ENCODE results near the gene TTC38.
"Not testable (repeated sequence)": the region's sequence is repeated elsewhere in the genome, so short reads cannot be mapped to it uniquely, and the experiment has no call there.

TTC38 gene

DNA sequence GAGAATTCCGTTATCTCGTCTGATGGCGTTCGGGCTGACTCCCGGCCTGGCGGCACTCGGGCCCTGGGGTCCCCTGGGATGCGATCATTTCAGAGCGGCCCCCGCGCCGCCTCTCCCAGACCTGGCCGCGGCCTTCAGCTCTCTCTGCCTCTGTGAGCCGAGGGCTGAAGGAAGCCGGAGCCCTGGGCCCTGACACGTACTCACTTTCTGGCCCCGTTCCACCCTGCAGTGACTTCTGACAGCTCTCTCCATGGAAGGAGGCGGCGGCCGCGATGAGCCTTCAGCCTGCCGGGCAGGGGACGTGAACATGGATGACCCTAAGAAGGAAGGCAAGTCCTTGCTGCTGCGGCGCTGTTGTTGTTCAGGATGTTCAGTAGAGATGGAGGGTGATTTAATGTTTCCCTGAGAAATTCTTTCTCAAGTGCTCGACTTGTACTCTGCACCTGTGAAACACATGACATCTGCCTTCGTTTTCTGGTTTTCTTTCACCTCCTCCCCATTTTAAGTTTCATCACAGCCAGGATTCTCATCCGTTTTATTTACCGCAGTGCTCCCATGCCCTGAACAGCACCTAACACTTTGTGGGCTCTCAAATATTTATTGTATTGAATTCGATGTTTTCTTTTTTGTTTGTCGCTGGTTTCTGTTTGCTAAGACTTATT, 29.5 kb downstream of the TTC38 start:
- no peak for DNase-seq

DNA sequence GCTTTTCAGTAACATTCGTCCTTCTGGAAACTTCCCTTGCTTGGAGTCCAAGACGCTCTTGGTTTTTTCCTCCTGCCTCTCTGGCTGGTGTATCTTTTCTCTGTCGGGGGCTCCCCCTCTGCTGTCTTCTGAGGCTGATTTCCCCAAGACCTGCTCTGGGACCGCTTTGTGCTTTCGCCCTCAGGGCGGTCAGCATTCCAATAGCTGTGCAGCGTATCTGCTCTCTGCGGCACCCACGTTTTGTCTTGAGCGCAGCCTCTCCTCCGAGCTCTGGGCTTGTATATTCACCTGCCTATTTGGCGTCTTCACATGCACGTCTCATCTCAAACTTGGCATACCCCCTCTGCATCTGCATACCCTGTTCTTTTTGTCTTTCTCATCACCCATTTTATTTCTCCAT, 31.3 kb downstream of the TTC38 start:
- DNase-seq, result no peak

DNA sequence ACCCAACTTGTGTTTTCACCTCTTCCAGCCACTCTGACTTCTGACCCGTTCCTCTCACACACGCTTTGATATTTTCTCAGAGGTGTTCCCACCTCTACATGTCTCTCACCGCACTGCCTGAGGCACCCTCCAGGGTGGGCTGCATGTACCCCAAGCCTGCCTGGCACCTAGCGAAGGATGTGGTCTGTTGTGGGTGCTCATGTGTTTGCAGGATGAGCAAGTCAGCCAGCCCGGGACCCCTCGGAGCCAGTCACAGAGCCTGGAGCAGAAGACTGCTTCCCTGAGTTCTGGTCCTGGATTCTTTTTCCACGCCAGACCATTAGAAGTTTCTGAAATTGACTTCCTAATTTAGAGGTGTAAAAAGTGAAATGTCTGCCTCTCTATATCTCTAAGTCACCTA, 32.7 kb downstream of the TTC38 start:
- DNase-seq, result no peak

DNA sequence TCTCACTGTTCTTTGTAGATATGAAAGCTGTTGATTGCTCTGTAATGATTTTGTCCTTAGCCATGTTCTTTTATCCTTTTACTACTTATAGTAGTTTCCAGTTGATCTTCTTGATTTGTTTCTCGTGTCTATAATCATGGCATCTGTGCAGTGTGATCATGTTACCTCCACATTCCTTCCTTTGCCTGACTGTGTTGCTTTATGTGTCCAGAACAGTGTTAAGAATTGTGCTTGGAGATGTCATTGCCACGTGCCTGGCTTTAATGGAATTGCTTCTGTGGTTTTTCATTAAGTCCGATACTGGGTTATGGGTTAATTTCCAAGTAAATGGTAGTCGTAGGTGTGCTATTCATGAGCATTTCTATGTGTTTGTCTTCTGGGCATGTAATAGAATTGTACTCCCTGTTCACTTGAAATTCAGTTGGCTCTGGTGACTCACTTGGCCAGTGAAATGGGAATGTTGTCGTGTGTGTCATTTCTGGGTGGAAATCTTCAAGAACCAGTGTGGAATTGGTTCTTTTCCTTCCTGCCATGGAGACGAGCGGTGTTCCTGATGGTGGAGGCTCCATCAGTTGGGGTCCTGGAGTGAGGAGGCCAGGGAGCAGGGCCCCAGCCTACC, 35.6 kb downstream of the TTC38 start:
- DNase-seq, result no peak

DNA sequence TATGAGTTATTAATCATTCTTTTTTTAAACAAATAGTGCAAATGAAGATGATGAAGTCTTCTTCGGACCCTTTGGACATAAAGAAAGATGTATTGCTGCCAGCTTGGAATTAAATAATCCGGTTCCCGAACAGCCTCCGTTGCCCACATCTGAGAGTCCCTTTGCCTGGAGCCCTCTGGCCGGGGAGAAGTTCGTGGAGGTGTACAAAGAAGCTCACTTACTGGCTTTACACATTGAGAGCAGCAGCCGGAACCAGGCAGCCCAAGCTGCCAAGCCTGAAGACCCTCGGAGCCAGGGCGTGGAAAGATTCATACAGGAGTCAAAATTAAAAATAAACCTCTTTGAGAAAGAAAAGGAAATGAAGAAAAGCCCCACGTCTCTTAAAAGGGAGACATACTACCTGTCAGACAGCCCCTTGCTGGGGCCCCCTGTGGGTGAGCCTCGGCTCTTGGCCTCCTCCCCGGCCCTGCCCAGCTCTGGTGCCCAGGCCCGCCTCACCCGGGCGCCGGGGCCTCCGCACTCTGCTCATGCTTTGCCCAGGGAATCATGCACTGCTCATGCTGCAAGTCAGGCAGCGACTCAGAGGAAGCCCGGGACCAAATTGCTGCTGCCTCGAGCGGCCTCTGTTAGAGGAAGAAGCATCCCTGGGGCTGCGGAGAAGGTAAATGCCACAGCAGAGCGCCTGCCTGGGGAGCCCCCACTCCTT, 40.6 kb downstream of the TTC38 start:
- DNase-seq, result no peak

DNA sequence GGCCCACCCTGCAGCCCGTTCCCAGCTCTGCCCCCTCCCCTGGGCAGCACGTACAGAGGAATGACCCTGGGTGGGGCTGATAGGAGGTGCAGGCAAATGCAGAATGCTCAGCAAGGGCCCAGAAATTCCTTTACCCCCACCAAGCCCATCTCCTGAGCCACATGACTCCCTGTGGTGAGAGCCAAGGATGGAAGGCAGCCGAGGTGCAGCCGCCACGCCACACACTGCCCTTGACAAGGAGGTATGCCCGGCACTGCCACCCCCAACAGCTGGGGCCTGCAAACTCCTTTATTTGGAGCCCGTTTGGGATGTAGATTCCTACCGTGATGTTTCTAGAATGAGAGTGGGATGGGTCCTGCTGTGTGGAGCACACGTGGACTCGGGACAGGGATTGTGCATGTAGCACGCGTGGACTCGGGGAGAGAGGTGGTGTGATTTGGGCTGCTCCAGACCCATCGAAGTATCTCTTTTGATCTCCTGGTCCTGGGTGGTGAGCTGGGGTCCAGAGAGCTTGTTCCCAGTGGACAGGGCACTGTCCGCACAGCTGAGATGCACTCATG, 41.8 kb downstream of the TTC38 start:
- no peak for DNase-seq

DNA sequence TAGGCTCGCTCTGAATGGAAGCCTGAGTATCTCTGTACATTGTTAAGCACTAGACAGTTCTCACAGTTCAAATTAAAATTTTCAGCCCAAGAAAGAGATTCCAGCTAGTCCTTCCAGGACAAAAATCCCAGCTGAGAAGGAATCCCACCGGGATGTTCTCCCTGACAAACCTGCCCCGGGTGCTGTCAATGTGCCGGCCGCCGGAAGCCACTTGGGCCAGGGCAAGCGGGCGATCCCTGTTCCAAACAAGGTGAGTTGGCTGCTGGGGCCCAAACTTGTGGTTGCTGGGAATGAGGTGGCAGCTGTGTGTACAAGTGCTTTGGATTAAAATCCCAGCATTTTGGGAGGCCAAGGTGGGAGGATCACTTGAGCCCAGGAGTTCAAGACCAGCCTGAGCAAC, 44.2 kb downstream of the TTC38 start:
- no peak for DNase-seq

DNA sequence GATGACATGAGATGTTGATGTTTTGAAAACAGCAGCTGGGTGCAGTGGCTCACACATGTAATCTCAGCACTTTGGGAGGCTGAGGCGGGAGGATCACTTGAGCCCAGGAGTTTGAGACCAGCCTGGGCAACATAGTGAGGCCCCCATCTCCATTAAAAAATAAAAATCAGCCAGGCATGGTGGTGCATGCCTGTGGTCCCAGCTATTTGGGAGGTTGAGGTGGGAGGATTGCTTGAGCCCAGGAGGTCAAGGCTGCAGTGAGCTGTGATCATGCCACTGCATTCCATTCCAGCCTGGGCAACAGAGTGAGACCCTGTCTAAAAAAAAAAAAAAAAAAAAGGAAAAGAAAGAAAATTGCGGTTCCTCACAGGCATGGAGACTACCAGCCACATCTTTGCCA, 45.0 kb downstream of the TTC38 start:
- not testable (repeated sequence) for DNase-seq

DNA sequence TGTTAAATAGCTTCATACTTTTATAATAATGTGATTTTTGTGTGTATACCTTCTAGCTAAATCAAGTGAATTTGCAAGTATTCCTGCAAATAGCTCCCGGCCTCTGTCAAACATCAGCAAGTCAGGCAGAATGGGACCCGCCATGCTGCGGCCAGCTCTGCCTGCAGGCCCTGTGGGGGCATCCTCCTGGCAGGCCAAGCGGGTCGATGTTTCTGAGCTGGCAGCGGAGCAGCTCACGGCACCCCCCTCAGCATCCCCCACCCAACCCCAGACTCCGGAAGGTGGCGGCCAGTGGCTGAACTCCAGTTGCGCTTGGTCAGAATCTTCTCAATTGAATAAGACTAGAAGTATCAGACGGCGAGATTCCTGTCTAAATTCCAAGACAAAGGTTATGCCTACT, 48.2 kb downstream of the TTC38 start:
- no peak for DNase-seq

DNA sequence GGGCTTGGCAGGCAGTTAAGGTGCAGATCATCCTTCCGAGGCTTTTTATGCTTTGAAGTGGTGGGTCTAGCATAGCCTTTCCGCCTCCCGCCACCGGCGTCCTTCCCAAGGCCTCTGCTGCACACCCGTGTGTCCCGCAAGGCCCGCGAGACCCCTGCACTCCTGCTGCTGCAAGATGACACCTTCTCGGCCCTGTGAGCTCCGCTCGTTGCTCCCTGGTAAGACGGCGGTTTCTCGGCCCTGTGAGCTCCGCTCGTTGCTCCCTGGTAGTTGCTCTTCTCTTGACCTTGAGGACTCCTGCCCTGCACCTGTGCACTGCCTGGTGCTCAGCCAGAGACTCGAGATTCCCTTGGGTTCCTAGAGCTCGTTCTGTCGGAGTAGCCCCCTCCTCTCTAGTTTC, 49.8 kb downstream of the TTC38 start:
- no peak for DNase-seq

DNA sequence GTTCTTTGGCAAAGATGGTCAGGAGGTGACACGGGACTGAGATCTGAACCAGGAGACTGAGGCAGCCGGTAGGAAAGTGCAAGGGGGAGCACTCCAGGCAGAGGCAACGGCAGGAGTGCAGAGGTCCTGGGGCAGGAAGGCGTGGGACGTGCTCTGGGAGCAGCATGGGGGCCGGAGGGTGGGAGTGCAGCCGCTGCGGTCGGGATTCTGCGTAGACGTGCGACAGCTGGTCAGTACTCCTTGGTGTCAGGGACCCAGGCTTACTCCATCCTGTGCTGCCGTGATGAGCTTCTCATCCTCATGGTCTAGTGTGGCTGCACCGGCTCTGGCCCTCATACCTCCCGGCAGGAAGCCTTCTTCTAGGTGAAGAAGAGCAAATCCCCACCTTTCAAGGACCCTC, 50.8 kb downstream of the TTC38 start:
- DNase-seq, result no peak

DNA sequence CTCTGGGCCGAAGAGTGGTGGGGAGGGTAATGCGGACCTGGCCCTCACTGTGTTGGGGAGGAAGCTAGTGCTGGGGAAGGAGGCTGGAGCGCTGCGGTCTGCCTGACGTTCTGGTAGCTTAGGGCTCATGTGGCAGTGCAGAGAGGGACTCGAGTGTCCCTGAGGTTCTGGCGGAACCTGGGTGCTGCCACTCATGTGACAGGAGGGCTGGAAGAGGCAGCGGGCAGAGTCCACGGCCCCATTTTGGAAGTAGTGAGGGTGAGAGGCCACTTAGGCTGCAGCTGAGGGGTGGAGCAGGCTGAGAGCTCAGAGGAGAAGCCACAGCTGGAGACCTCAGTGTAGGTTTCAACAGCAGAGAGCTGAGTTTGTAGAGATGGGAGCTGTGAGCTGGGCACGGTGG, 51.5 kb downstream of the TTC38 start:
- no peak for DNase-seq

DNA sequence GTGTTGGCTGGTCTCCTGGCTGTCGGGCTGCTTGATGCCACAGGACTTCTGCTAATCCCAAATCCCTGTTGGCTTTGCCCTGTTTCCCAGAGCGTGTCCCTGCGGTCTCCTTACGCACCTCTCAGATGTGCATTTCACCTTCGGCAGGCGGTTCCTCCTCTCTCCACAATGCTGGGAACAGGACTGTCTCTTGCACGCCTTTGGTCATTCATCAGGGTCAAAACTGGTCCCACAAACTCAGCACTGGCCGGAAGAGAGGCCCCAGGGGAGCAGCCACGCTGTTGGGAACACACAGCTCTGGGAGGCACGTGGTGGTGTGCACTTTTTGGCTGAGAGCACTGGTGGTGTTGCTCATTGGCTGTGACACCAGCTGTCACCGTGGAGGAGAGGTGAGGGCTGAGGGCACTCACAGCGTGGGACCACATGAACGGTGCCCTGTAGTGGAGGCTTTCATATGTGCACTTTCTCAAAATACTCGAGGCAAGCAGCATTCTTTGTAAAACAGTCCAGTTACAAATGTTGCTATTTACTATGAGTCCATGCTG, 52.4 kb downstream of the TTC38 start:
- DNase-seq, result no peak

DNA sequence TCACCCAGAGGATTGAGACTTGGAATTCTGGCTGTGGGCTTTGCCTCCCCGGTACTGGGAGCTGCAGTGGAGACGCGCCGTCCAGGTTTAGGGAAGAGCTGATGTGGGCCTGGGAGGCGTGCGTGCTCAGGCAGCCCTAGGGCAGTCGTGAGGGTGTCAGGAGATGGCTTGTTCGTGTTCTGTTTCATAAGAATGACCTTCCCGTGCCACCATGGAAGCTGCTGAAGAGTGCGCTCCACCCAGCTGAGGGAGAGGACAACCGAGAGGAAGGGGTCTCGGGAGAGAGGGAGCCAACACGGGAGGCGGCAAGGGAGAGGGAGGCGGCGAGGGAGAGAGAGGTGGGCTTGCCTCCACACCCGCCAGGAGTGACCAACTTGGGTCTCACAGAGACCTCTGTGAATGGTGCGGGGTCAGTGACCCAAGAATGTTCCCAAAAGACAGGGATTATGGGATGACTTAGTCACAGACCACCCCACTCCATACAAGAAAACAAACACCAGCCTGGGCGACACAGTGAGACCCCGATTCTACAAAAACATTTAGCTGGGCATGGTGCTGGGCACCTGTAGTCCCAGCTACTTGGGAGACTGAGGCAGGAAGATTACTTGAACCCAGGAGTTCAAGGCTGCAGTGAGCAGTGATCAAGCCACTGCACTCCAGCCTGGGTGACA, 53.0 kb downstream of the TTC38 start:
- DNase-seq, result no peak

DNA sequence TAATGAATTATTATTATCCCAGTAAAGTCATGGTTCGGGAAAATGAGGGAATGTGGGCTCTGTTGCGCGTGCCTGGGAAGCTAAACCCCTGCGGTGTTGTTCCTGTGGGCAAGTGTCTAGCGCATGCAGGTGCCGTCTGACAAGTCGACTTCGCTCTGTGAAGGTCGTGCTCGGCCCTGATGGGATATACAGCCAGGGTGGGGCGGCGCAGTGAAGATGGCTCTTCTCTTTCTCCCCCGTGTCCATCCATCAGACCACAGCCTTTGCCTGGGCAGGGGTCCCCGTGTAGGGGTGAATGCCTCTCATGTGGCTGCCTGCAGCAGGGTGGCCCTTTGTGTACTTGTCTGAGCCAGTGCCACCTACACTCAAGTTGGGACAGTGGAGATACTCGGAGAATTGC, 54.9 kb downstream of the TTC38 start:
- DNase-seq, result no peak

DNA sequence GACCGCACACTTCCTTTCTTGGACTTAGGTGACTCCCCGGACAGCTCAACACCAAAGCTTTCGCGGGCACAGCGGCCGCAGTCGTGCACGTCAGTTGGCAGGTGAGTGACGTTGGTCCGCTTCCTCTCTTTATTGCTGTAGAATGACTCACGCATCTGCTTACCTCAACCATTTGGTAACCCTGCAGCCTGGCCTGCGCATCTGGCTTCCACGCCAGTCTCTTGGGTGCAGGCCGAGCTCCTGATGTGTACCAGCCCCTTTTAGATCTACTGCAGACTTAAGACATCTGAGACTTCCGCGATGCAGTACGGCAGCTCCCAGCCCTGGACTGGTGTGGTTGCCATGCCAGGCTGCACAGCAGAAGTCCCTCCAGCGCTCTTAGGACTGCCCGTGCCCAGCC, 55.4 kb downstream of the TTC38 start:
- no peak for DNase-seq

DNA sequence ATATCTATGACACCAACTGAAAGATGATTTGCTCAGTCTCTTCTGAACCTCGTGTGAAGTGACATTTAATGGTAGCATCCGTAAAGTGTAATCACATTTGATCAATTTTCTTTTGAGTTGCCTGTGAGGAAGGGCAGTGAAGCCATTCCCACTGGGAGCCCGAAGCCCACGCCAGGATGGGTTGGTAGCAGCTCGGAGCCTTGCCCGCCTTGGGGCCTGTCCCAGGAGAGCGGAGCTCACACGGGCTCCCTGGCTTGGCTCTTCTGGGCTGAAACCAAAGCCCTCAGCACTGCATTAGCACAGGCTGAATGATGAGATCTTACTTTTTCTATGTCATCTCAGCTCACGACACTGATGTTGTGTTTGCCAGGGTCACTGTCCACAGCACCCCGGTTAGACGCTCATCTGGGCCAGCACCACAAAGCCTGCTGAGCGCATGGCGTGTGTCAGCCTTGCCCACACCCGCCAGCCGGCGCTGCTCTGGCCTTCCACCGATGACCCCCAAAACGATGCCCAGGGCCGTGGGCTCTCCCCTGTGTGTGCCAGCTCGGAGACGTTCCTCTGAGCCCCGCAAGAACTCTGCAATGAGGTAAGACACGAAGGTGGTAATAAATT, 58.4 kb downstream of the TTC38 start:
- DNase-seq, result no peak

DNA sequence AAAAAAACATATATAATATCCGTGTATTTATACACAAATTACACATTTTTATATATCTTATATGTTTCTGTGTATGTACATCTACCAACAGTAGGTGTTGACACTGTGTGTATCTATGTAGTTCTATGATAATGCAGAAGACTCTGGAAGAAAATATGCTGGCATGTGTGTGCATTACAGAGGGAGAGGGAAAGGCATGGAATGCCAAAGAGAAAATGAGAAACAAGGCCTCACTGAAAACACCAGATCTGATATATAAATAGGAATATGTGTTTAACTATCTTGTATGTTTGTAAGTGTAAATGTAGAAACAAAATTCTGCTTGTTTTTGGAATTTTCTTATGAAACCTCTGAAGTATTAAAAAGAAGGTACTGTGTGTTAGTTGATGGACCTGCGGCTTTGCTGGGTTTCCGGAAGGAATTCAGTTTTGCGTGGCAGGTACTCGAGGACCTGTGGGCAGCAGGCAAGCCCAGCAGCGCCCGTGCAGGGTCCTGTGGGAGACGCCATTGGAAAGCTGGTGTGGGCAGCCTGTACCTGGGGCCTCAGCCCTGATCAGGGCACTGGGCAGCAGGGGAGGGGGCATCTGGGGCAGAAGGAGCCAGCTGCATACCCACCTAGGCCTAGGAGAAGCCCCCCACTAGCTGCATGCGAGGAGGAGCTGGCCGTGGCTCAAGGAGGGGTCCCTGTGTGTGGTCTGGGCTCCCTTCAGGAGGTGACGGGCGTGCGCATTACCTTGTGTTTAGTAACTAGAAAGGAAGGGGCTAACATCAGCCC, 60.1 kb downstream of the TTC38 start:
- no peak for DNase-seq

DNA sequence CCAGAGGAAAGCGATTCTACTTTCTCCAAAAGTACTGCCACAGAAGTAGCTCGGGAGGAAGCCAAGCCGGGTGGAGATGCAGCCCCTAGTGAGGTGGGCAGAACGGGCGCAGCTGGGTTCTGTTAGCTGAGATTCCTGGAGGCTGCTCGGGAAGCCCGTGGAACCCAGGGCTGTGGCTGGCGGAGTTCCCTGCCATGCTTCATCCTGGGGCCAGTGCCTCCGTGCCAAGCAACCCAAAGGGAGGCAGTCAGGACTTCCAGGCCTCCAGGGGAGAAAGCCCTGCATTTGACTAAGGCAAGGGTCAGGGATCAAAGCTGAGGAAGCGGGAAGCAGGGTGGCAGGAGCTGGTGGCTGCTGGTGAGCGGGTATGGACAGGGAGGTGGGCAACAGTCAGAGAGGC, 61.0 kb downstream of the TTC38 start:
- DNase-seq, result no peak

DNA sequence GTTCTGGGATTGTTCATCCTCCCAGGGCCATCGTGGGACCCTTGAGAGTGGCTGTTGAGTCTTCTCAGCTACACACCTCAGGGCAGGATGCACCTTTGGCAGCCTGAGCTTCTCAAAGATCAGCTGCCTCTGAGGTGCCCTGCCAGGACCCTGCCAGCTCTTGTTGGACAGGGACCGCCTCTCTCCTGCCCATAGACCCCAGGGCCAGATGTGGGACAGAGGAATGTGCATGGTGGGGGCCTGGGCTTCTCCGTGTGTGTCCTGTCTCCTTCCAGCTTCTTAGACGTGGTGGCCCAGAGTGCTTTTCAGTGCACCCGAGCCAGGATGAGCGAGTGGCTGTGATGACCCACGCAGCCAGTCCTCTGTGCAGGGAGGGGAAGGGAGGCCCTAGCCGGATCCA, 61.8 kb downstream of the TTC38 start:
- no peak for DNase-seq

DNA sequence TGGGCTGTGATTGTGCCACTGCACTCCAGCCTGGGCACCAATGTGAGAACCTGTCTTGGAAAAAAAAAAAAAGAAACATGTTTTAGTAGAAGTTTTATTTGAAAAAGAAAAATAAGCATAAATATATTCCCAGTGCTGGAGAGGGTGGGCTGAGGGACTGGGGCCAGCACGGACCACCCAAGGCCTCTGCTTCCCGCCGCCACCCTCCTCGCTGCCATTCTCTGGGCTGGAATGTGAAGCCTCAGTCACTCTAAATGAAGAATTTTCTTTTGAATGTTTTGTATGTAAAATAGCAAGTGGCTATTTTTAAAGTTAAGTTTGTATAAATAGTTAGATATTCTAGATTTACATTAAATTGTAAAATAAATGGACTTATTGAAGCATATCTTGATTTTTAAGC, 62.6 kb downstream of the TTC38 start:
- no peak for DNase-seq

DNA sequence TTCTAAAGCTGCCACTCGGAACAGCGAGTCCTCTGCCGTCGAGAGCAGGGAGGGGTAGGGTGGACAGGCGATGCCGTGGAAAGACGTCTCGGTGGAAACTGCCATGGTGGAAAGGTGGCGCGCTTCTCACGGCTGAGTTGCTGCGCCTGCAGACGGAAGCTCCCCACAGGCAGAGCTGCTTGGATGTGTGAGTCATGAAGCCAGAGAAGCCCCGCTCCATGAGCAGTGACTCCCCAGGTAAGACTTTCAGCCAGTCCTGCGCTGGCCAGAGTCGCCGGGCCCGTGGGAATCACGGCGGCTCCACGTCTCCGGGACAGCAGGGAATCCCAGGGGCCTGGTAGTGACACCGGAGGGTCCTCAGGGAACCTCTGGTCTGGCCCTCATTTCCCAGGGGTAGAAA, 63.7 kb downstream of the TTC38 start:
- no peak for DNase-seq

All from NCI-H510A treated with DMSO at 0.1 percent for 48 hours (cell line).